Muscle of arm (tissue), 14 donors: ENCODE measurements around the gene CCDC30. TPM values are rescaled to one million over a fixed set of nuclear protein-coding genes. Genes with fewer than 3 reads are reported as not detected.

Source experiments
- DNase-seq: peaks from one replicate; pipeline ENCODE4 v3.0.0-alpha.2; 2013
- long read RNA-seq, 11 donors: transcript quantifications; one replicate each; lab custom pipeline, GENCODE V29; 2026
- polyA plus RNA-seq, 12 donors: library from polyadenylated mRNA; unstranded; fragments of 120-200 nt; gene quantifications; one replicate each; pipeline ENCODE4 v1.2.1, GENCODE V29; 2013; ENCODE audit not compliant: insufficient read length in 12 of 12

CCDC30 gene
- polyA plus RNA-seq = 1 to 10 TPM in 11 of 12 donors, not detected in 1; 1.6 to 7.2 (median 2.7) TPM
- long read RNA-seq, donor 1, partial matches to known transcripts = 0 of 1 reads
- long read RNA-seq, donor 1, other reads (novel, unspliced or antisense) = 0 of 1 reads
- long read RNA-seq, donor 2 = 0 reads
- long read RNA-seq, donor 3 = 0 reads
- long read RNA-seq, donor 4 = 0 reads
- long read RNA-seq, donor 5 = 0 reads
- long read RNA-seq, donor 6 = 0 reads
- long read RNA-seq, donor 7 = 0 reads
- long read RNA-seq, donor 8 = 0 reads
- long read RNA-seq, donor 9 = 0 reads
- long read RNA-seq, donor 10 = 0 reads
- long read RNA-seq, donor 11 = 0 reads

- peak; percentile 96 for DNase-seq
Measured at GRCh38 chr1:42462828-42463763, at the start of gene CCDC30. TSS of gene CCDC30 (plus strand) at chr1:42463286. CDS start at chr1:42480552, 17,266 bp downstream.

- no peak for DNase-seq
Measured at GRCh38 chr1:42414551-42415496, 48.3 kb upstream of the CCDC30 start.

- no peak for DNase-seq
Measured at GRCh38 chr1:42417166-42417565, 45.9 kb upstream of the CCDC30 start.

GRCh38 chr1:42418516-42418915, 44.6 kb upstream of the CCDC30 start:
- DNase-seq = no peak

GRCh38 chr1:42419126-42419821, 43.8 kb upstream of the CCDC30 start:
- peak; percentile 72 for DNase-seq

- no peak for DNase-seq
Measured at GRCh38 chr1:42420121-42420520, 43.0 kb upstream of the CCDC30 start.

GRCh38 chr1:42420911-42421585, 42.0 kb upstream of the CCDC30 start:
- peak; percentile 92 for DNase-seq

- no peak for DNase-seq
Measured at GRCh38 chr1:42422737-42423136, 40.3 kb upstream of the CCDC30 start.

- DNase-seq = no peak
Measured at GRCh38 chr1:42423681-42424080, 39.4 kb upstream of the CCDC30 start.

- no peak for DNase-seq
Measured at GRCh38 chr1:42424201-42424600, 38.9 kb upstream of the CCDC30 start.

GRCh38 chr1:42427240-42427639, 35.8 kb upstream of the CCDC30 start:
- no peak for DNase-seq

- DNase-seq = no peak
Measured at GRCh38 chr1:42429603-42430002, 33.5 kb upstream of the CCDC30 start.

GRCh38 chr1:42430286-42431135, 32.6 kb upstream of the CCDC30 start:
- no peak for DNase-seq

- DNase-seq = no peak
Measured at GRCh38 chr1:42431514-42431913, 31.6 kb upstream of the CCDC30 start.

GRCh38 chr1:42432714-42433113, 30.4 kb upstream of the CCDC30 start:
- no peak for DNase-seq

- DNase-seq = no peak
Measured at GRCh38 chr1:42433369-42433768, 29.7 kb upstream of the CCDC30 start.

GRCh38 chr1:42434340-42434739, 28.7 kb upstream of the CCDC30 start:
- no peak for DNase-seq

- no peak for DNase-seq
Measured at GRCh38 chr1:42439940-42440339, 23.1 kb upstream of the CCDC30 start.

- DNase-seq = no peak
Measured at GRCh38 chr1:42442662-42443061, 20.4 kb upstream of the CCDC30 start.
